ENCODE measurements around the gene SP3.

Gene SP3

DNA sequence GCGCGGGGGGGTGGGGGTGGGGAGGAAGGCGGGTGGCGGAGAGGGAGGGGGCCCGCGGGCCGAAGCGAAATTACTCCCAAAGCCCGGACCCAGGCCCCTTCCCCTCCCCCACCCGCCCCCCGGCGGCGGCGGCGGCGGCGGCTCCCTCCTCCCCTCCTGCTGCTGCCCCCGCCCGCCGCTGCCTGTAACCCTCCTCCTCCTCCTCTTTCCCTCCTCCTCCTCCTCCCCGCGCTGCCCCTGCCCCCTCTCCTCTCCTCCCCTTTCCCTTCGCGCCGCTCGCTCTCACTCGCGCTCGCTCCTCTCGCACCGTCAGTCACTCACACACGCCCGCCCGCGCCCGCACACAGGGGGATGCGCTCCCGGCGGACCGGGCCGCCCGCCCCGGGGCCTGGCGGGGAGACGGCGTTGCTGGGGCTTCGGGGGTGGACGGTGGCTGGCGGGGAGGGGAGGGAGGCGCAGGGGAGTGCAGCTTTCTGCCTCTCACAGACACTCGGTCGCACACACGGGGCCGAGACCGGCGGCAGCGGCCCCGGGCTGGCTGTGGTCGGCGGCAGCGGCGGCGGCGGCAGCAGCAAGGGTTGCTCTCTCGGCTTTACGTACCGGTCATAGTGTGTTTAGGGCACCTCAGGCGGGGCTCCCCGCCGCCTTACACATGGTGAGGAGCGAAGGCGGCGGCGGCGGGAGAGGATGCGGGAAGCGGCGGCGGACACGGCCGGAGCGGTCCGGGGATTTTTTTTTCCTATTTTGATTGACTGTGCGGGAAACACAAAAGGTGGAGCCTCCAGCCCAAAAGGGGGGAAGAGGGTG is 405 bp downstream of the SP3 start:
- no peaks in the 10 kb centered on the region for H3K27me3 ChIP-seq (ENCODE audit: control insufficient read depth, insufficient read depth, low read length)
- H3K4me1 ChIP-seq (ENCODE audit: control insufficient read depth, insufficient read depth, low read length) = peaks cover 11% of the 10 kb centered on the region
- H3K4me3 ChIP-seq (ENCODE audit: low read depth, low read length) = peak overlapping the region; percentile 99
- peak overlapping the region; percentile 100 for H3K27ac ChIP-seq (ENCODE audit: low read depth, low read length)
- H3K9me3 ChIP-seq (ENCODE audit: control insufficient read depth, insufficient read depth, low read depth, low read length) = 0 out of 2 replicates have a peak, but pooled peaks cover 2% of the 10 kb centered on the region
- peak overlapping the region; percentile 100 for H3K9ac ChIP-seq (ENCODE audit: low read length)
- H3K36me3 ChIP-seq (ENCODE audit: control insufficient read depth, insufficient read depth, low read length) = peaks cover 13% of the 10 kb centered on the region

- no peaks in the 10 kb centered on the region for H3K27me3 ChIP-seq (ENCODE audit: control insufficient read depth, insufficient read depth, low read length)
- H3K4me1 ChIP-seq (ENCODE audit: control insufficient read depth, insufficient read depth, low read length) = peaks cover 11% of the 10 kb centered on the region
- peak overlapping the region; percentile 91 for H3K9ac ChIP-seq (ENCODE audit: low read length)
- peak overlapping the region; percentile 97; the same call in 1 of the 2 replicates for H3K27ac ChIP-seq (ENCODE audit: low read depth, low read length)
- H3K9me3 ChIP-seq (ENCODE audit: control insufficient read depth, insufficient read depth, low read depth, low read length) = 0 out of 2 replicates have a peak, but pooled peaks cover 2% of the 10 kb centered on the region
- peak overlapping the region; percentile 96 for H3K4me3 ChIP-seq (ENCODE audit: low read depth, low read length)
- peaks cover 13% of the 10 kb centered on the region for H3K36me3 ChIP-seq (ENCODE audit: control insufficient read depth, insufficient read depth, low read length)
Observed at GRCh38 chr2:173963817-173964564, 1.2 kb downstream of the SP3 start.

GRCh38 chr2:173963323-173963816 is 1.8 kb downstream of the SP3 start:
- H3K27ac ChIP-seq (ENCODE audit: low read depth, low read length) = peak overlapping the region; percentile 97
- no peaks in the 10 kb centered on the region for H3K27me3 ChIP-seq (ENCODE audit: control insufficient read depth, insufficient read depth, low read length)
- peaks cover 13% of the 10 kb centered on the region for H3K36me3 ChIP-seq (ENCODE audit: control insufficient read depth, insufficient read depth, low read length)
- peak overlapping the region; percentile 96 for H3K4me3 ChIP-seq (ENCODE audit: low read depth, low read length)
- peak overlapping the region; percentile 91 for H3K9ac ChIP-seq (ENCODE audit: low read length)
- H3K4me1 ChIP-seq (ENCODE audit: control insufficient read depth, insufficient read depth, low read length) = peaks cover 11% of the 10 kb centered on the region
- H3K9me3 ChIP-seq (ENCODE audit: control insufficient read depth, insufficient read depth, low read depth, low read length) = 0 out of 2 replicates have a peak, but pooled peaks cover 2% of the 10 kb centered on the region

- H3K27ac ChIP-seq (ENCODE audit: low read depth, low read length) = peak overlapping the region; percentile 89
Observed at GRCh38 chr2:173962583-173963110, 2.5 kb downstream of the SP3 start.

DNA sequence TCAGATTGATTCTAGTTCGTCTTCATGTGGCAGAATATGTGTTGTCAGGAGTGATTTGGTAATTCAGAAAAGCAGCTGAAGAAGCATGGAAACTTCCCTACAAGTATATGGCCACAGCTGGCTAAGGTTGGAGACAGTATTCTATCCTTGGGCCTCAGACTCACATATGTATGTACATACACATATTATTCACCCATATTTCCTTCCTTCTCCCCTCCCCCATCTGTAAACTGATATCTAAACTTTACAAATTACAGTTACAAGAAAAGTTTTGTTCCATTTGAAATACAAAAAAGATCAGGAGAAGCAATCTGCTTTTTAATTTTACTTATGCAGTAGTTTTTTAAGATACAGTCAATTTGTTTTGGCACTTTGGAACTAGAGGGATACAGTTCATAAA is 3.1 kb downstream of the SP3 start:
- no peak overlapping the region for H3K27ac ChIP-seq (ENCODE audit: low read depth, low read length)

More at GRCh38 chr2:173962583-173963110, 2.5 kb downstream of the SP3 start:
- peak overlapping the region; percentile 91 for H3K9ac ChIP-seq (ENCODE audit: low read length)
- H3K4me3 ChIP-seq (ENCODE audit: low read depth, low read length) = peak overlapping the region; percentile 96
- peaks cover 11% of the 10 kb centered on the region for H3K4me1 ChIP-seq (ENCODE audit: control insufficient read depth, insufficient read depth, low read length)
- no peaks in the 10 kb centered on the region for H3K27me3 ChIP-seq (ENCODE audit: control insufficient read depth, insufficient read depth, low read length)
- peaks cover 13% of the 10 kb centered on the region for H3K36me3 ChIP-seq (ENCODE audit: control insufficient read depth, insufficient read depth, low read length)
- H3K9me3 ChIP-seq (ENCODE audit: control insufficient read depth, insufficient read depth, low read depth, low read length) = 0 out of 2 replicates have a peak, but pooled peaks cover 2% of the 10 kb centered on the region

DNA sequence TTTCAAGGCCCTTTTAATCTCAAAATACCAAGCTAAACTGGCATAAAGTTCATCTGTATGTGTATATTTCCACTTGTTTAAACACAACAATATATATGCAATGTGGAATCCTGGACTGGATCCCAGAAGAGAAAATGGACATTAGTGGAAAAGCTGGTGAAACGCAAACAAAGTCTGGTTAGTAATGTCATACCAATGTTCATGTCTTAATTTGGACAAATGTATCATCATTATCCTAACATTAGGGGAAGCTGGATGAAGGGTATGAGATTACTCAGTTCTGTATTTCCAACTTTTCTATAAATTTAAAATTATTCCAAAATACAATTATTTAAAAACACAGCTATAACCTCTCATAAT is 3.8 kb downstream of the SP3 start:
- Histone ChIP-seq H3K4me3 (ENCODE audit: low read depth, low read length) (peak overlapping the region; percentile 96; the same call in 1 of the 2 replicates), H3K27me3 (ENCODE audit: control insufficient read depth, insufficient read depth, low read length) (no peaks in the 10 kb centered on the region), H3K36me3 (ENCODE audit: control insufficient read depth, insufficient read depth, low read length) (peaks cover 22% of the 10 kb centered on the region), H3K4me1 (ENCODE audit: control insufficient read depth, insufficient read depth, low read length) (peaks cover 11% of the 10 kb centered on the region), H3K9me3 (ENCODE audit: control insufficient read depth, insufficient read depth, low read depth, low read length) (0 out of 2 replicates have a peak, but pooled peaks cover 2% of the 10 kb centered on the region), H3K27ac (ENCODE audit: low read depth, low read length) (no peak overlapping the region), H3K9ac (ENCODE audit: low read length) (no peak overlapping the region)

More for the DNA sequence above, 3.1 kb downstream of the SP3 start:
- Histone ChIP-seq H3K9ac (ENCODE audit: low read length) (no peak overlapping the region), H3K36me3 (ENCODE audit: control insufficient read depth, insufficient read depth, low read length) (peaks cover 15% of the 10 kb centered on the region), H3K9me3 (ENCODE audit: control insufficient read depth, insufficient read depth, low read depth, low read length) (0 out of 2 replicates have a peak, but pooled peaks cover 2% of the 10 kb centered on the region), H3K4me3 (ENCODE audit: low read depth, low read length) (peak overlapping the region; percentile 96), H3K27me3 (ENCODE audit: control insufficient read depth, insufficient read depth, low read length) (no peaks in the 10 kb centered on the region), H3K4me1 (ENCODE audit: control insufficient read depth, insufficient read depth, low read length) (peaks cover 16% of the 10 kb centered on the region)

DNA sequence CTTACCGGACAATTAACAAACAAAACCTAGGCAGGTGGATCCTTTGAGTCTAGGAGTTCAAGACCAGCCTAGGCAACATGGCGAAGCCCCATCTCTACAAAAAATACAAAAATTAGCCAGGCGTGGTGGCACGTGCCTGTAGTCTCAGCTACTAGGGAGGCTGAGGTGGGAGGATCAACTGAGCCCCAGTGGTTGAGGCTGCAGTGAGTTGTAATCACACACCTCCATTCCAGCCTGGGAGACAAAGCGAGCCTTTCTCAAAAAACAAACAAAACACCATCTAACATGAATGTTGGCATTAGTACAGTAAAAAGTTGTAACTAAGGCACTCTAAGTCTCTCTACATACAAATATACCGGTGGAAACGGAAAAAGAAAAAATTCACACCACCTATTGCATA is 5.3 kb downstream of the SP3 start:
- Histone ChIP-seq H3K4me1 (ENCODE audit: control insufficient read depth, insufficient read depth, low read length) (peaks cover 9% of the 10 kb centered on the region; the same call in 1 of the 2 replicates), H3K9ac (ENCODE audit: low read length) (no peak overlapping the region), H3K27ac (ENCODE audit: low read depth, low read length) (no peak overlapping the region), H3K36me3 (ENCODE audit: control insufficient read depth, insufficient read depth, low read length) (peaks cover 36% of the 10 kb centered on the region), H3K4me3 (ENCODE audit: low read depth, low read length) (no peak overlapping the region), H3K9me3 (ENCODE audit: control insufficient read depth, insufficient read depth, low read depth, low read length) (0 out of 2 replicates have a peak, but pooled peaks cover 2% of the 10 kb centered on the region), H3K27me3 (ENCODE audit: control insufficient read depth, insufficient read depth, low read length) (no peaks in the 10 kb centered on the region)

GRCh38 chr2:173959358-173959884 is 5.8 kb downstream of the SP3 start:
- Histone ChIP-seq H3K27ac (ENCODE audit: low read depth, low read length) (0 out of 2 replicates have a peak overlapping the region, but pooled peaks have one; percentile 13), H3K27me3 (ENCODE audit: control insufficient read depth, insufficient read depth, low read length) (no peaks in the 10 kb centered on the region), H3K9ac (ENCODE audit: low read length) (no peak overlapping the region), H3K36me3 (ENCODE audit: control insufficient read depth, insufficient read depth, low read length) (peaks cover 41% of the 10 kb centered on the region), H3K4me1 (ENCODE audit: control insufficient read depth, insufficient read depth, low read length) (peaks cover 9% of the 10 kb centered on the region; the same call in 1 of the 2 replicates), H3K4me3 (ENCODE audit: low read depth, low read length) (no peak overlapping the region), H3K9me3 (ENCODE audit: control insufficient read depth, insufficient read depth, low read depth, low read length) (0 out of 2 replicates have a peak, but pooled peaks cover 2% of the 10 kb centered on the region)

- no peak overlapping the region for H3K9ac ChIP-seq (ENCODE audit: low read length)
- H3K36me3 ChIP-seq (ENCODE audit: control insufficient read depth, insufficient read depth, low read length) = peaks cover 52% of the 10 kb centered on the region
- H3K4me1 ChIP-seq (ENCODE audit: control insufficient read depth, insufficient read depth, low read length) = peaks cover 9% of the 10 kb centered on the region; the same call in 1 of the 2 replicates
- H3K27me3 ChIP-seq (ENCODE audit: control insufficient read depth, insufficient read depth, low read length) = no peaks in the 10 kb centered on the region
- no peak overlapping the region for H3K4me3 ChIP-seq (ENCODE audit: low read depth, low read length)
- no peak overlapping the region for H3K27ac ChIP-seq (ENCODE audit: low read depth, low read length)
- H3K9me3 ChIP-seq (ENCODE audit: control insufficient read depth, insufficient read depth, low read depth, low read length) = 0 out of 2 replicates have a peak, but pooled peaks cover 2% of the 10 kb centered on the region
Observed at GRCh38 chr2:173958198-173958846, 6.9 kb downstream of the SP3 start.

DNA sequence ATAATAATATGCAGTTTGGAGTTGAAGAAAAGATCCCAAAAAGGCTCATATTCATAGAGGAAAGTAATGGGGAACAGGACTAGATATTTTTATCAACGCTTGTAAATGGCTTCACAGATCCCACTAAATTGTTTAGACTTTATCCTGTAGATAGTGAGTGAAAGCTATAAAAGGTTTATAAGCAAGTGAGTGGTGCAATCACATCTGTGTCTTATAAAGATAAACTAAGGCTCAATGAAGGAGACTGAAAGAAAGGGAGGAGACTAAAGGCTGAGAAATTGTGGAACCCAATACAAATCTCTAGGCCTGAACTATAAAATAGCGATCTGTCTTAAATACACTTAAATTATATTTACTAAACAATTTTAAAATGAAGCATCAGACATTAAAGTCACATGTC is 7.7 kb downstream of the SP3 start:
- H3K27me3 ChIP-seq (ENCODE audit: control insufficient read depth, insufficient read depth, low read length) = no peaks in the 10 kb centered on the region
- peaks cover 9% of the 10 kb centered on the region; the same call in 1 of the 2 replicates for H3K4me1 ChIP-seq (ENCODE audit: control insufficient read depth, insufficient read depth, low read length)
- peaks cover 60% of the 10 kb centered on the region for H3K36me3 ChIP-seq (ENCODE audit: control insufficient read depth, insufficient read depth, low read length)

More for the DNA sequence above, 7.7 kb downstream of the SP3 start:
- peaks cover 10% of the 10 kb centered on the region; the same call in 1 of the 2 replicates for H3K9me3 ChIP-seq (ENCODE audit: control insufficient read depth, insufficient read depth, low read depth, low read length)
- no peak overlapping the region for H3K4me3 ChIP-seq (ENCODE audit: low read depth, low read length)
- no peak overlapping the region for H3K9ac ChIP-seq (ENCODE audit: low read length)
- H3K27ac ChIP-seq (ENCODE audit: low read depth, low read length) = no peak overlapping the region
